Stimulated activated CD8-positive, alpha-beta memory T cell treated with anti-CD3 and anti-CD28 coated beads, Interleukin-15, amount 100 ng/mL, for 4 hours (primary cell): Measurements from ENCODE around the gene EFNA3.

ENCODE experiments used
- DNase-seq, 2 donors: peaks; one replicate each; pipeline ENCODE4 v3.0.0-alpha.2; 2020; ENCODE audit warnings: low read depth in 2 of 2

The EFNA3 gene

DNA sequence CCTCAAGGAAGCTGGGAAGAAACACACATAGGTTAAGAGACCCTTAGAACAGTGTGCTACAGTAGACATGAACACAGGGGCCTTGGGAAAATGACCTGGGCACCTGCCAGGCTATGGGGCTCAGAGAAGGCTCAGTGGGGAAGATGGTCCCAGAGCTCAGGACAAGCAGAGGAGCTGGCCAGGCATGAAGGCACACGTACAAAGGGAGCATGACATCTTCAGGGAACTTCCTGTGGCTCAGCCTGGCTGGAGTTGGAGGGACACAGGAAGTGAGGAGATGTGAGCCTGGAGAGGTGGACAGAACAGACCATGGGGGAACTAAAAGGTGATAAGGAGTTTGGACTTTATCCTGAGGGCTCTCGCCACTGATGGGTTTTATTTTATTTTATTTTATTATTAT is 53.2 kb downstream of the EFNA3 start:
- no peak for DNase-seq

DNA sequence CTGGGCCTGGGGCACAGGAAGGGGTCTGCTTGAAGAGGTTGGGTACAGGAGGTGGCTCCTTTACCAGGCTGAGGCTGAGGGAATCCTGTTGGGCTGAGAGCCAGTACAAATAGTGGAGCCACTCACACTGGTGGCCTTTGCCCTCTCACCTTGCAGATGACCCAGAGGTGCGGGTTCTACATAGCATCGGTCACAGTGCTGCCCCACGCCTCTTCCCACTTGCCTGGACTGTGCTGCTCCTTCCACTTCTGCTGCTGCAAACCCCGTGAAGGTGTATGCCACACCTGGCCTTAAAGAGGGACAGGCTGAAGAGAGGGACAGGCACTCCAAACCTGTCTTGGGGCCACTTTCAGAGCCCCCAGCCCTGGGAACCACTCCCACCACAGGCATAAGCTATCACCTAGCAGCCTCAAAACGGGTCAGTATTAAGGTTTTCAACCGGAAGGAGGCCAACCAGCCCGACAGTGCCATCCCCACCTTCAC is 55.2 kb downstream of the EFNA3 start:
- no peak for DNase-seq

DNA sequence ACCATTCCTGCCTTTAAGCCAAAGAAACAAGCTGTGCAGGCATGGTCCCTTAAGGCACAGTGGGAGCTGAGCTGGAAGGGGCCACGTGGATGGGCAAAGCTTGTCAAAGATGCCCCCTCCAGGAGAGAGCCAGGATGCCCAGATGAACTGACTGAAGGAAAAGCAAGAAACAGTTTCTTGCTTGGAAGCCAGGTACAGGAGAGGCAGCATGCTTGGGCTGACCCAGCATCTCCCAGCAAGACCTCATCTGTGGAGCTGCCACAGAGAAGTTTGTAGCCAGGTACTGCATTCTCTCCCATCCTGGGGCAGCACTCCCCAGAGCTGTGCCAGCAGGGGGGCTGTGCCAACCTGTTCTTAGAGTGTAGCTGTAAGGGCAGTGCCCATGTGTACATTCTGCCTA is 55.7 kb downstream of the EFNA3 start:
- DNase-seq, result no peak

DNA sequence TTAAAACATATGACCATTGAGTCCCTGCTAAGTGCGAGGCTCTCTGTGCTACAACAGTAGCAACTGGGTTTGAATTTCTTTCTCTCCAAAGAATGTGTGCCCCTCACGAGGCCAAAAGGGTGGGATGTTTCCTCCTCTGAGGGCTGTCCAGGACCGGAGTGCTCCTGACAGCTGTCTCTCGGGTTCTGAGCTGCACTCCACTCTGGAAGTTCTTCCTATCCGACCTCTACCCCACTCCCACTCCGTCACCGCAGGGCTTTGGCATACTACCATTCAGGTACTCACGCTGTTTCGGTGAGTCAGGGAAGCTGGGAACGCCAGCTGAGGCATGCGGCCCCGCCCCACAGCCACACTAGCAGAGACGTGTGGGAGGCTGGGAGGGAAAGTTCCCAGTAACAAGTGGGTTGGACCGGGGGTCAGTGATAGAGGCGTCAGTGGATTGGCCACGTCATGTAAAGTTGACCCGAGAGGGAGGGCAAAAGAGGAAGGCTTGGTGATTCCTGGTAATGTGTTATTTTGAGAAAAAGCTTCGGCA is 56.3 kb downstream of the EFNA3 start:
- peak; percentile 26 to 61 for DNase-seq

DNA sequence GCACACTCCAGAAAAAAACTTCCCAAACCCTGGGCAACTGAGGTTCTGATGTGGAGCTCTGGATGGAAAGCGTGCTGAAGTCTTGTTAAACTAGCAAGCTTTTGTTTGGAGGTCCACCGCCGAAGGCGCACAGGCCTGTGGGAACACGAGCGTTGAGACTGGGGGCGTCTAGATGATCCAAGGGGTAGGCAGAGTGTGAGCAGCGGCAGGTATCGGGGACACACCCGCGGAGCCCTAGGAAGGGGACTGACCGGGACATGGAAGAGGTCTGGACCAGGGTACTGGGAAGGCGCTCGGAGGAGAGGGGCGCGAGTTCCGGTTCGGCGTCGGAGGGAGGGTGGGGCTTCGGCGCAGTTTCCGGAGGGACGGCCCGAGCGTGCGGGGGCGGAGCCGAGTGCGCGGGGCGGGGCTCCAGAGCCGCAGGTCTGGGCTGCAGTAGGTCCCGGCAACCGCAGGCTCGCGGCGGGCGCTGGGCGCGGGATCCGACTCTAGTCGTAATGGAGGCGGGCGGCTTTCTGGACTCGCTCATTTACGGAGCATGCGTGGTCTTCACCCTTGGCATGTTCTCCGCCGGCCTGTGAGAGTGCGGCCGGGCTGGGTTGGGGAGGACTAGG is 56.9 kb downstream of the EFNA3 start, which contains the start of gene SLC50A1:
Gene SLC50A1 (plus strand): TSS at position 438 of the 614 bp plus-strand sequence. CDS start 60 bp downstream, at position 498.
- peak; percentile 79 to 82 for DNase-seq

DNA sequence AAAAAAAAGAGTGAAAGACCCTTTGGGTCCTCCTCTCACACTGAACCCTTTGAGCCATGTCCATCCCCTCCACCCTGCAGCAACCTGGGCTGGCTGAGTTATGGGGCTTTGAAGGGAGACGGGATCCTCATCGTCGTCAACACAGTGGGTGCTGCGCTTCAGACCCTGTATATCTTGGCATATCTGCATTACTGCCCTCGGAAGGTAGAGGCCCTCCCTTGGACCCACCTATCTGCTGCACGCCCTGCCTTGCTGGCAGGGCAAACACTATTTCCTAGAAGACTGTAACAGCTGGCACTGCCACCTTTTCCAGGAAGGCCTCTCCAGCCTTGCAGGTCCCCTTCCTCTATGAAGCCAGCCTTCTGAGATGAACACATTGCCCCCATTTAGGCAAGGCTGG is 58.1 kb downstream of the EFNA3 start:
- DNase-seq, result no peak
